ENCODE results near the gene UGT3A1.
"Not testable (repeated sequence)": the region's sequence is repeated elsewhere in the genome, so short reads cannot be mapped to it uniquely, and the experiment has no call there.

UGT3A1 gene, protein sequence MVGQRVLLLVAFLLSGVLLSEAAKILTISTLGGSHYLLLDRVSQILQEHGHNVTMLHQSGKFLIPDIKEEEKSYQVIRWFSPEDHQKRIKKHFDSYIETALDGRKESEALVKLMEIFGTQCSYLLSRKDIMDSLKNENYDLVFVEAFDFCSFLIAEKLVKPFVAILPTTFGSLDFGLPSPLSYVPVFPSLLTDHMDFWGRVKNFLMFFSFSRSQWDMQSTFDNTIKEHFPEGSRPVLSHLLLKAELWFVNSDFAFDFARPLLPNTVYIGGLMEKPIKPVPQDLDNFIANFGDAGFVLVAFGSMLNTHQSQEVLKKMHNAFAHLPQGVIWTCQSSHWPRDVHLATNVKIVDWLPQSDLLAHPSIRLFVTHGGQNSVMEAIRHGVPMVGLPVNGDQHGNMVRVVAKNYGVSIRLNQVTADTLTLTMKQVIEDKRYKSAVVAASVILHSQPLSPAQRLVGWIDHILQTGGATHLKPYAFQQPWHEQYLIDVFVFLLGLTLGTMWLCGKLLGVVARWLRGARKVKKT

DNA sequence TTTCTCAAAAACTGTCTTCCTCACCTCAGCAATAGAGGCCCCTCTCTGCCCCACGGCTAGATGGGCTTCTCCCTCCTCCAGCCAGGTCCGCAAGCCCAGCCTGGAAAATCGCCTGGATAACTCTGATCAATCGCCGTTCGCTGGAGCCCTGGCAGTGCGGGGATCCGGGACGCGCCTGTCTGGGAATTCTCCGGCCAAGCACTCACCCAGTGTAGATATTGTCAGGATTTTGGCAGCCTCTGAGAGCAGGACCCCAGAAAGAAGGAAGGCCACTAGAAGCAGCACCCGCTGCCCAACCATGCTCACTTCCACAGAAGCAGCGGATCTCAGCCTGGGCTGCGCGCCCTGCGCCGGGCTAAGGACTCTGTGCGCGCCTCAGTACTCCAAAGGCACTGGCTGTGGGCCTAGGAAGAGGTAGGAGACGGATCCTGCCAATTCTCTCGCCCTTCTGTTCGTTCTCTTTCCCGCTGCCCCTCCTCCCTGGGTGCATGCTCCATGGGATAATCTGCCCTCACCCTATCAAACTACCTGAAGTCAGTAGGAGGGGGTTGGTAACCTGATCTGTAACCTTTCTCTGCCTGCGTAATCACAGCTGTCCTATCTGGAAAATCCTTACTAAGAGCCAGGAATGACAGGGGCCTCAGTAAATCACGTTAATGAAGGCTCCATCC is at the start of gene UGT3A1:
UGT3A1 (minus strand) TSS at position 450 of the 671 bp plus-strand sequence; CDS start at position 300, 150 bp downstream.
- no peak for DNase-seq

DNA sequence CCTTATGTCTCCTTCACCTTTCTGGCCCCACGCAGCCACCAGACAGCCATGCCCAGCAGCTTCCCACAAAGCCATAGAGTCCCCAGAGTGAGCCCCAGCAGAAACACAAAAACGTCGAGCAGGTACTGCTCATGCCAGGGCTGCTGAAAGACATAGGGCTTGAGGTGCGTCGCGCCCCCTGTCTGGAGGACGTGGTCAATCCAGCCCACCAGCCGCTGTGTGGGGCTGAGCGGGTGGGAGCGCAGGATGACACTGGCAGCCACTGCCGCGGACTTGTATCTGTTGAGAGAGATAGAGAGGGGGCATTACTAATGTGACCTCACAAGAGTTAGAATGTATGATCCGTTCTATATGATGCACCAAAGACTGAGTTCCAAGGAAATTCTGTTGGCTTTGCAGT is 44.5 kb upstream of the UGT3A1 start:
- no peak for DNase-seq

DNA sequence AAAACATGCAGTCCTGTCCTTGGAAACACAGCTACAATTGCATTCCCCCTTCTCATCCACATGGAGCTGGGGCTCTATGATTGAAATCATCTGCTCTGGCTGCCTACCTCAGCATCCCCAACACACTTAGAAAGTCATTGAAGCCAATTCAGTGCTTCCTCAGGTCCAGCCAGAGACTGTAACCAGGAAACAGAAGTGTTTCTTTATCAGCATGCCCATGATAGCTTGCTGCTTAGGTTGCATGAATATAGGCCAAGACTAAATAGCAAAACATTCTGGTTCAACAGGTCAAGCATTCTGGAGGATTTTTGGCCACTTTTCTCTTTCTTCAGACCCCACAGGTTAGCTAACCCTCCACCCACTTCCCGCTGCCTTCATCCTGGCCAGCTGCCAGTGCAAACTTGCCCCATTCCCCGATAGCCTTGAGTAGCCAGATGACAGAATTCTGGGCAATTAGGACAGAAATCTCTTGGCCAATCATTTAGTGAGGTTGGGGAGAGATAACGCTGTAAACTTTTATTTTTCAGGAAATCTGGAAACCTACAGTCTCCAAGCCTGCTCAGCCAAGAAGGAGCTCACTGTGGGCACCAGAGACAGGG is 43.4 kb upstream of the UGT3A1 start:
- DNase-seq, result not testable (repeated sequence)

DNA sequence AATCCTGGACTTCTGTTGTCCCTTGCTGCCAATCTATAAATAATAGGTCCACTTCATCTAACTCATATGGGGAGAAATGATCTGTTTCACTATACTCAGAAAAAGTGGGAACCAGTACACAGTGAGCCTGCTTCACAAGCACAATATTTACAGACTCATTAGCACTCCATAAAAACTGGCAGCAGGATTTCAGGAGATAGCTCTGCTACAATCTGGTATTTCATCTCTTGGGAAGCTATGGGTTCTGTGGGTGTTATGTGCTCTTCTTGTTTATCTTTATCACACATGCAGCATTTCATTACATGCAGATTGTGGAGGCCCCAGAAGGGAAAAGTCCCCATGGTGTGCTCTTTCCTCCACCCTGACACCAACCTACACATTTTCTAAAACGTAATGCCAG is 42.3 kb upstream of the UGT3A1 start:
- no peak for DNase-seq

DNA sequence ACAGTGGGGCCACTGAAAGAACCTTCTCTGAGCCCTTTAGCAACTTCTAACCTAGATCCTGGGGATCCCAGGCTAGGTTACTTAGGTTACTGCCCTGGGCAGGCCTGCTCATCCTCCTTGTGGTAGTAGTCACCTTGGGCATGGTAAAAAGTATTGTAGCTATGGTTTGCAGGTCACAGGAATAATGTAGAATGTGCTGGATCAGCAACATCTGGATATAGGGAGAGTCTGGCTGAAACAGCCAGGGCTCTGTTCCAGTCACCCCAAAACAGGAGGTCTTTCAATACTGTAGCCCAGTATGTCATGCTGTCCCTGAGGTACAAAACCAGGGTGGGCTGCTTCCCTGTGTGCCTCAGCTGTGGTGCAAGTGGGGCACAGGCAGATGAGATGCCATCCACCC is 41.9 kb upstream of the UGT3A1 start:
- no peak for DNase-seq

DNA sequence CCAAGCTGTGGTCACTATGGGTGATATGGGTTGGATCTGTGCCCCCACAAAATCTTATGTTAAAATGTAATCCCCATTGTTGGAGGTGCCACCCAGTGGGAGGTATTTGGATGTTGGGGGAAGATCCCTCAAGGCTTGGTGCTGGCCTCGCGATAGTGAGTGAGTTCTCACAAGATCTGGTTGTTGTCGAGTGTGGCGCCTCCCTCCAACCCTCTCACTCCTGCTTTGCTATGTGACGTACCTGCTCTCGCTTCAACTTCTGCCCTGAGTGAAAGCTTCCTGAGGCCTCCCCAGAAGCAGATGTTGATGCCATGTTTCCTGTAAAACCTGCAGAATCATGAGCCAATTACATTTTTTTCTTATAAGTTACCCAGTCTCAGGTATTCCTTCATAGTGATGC is 40.0 kb upstream of the UGT3A1 start:
- DNase-seq, result no peak

DNA sequence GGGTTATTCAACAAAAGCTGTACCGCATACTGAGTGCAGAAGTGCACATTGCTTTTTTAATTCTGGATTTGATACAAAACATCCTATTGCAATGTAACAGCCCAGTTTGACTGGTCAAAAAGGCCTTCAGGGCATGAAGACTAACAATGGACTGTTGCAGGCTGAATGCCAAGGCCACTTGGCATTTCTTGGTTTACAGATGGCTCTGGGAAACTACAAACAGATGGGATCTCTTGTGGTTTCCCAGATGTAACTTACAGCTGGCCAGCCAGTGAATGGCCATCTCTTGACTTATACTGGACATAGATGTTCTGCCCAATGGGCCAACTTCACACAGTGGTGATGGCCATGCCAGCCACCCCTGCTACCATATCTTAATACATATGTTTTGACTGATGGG is 38.7 kb upstream of the UGT3A1 start:
- DNase-seq, result no peak

DNA sequence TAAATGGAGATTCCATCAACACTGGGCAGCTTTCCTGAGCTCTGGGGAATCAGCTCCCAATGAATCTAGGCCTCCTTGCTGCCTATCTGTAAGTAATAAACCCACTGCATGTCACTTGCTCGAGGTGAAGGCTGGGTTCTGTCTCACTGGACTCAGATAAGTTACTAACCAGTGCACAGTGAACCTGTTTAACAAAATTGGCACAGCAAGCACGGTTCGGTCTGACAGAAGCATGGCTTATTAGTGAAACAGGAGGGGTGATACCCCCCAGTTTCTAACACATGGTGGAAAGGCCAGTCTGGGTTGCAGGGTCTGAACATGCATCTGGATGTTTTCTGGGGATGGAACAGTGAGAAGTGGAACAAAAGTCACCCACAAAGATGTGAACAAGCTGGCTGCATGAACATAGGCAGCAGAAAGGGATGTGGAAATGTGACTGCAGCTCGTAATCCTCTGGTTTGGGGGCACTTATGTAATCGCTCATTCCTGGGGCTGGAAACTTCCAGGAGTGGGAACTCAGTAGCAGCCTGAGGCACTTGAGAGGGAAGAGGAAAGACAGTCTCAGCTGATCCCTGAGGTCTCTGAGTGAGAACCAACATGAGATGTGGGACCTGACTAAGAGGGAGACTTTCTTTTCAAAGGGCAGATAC is 37.8 kb upstream of the UGT3A1 start:
- DNase-seq, result no peak

DNA sequence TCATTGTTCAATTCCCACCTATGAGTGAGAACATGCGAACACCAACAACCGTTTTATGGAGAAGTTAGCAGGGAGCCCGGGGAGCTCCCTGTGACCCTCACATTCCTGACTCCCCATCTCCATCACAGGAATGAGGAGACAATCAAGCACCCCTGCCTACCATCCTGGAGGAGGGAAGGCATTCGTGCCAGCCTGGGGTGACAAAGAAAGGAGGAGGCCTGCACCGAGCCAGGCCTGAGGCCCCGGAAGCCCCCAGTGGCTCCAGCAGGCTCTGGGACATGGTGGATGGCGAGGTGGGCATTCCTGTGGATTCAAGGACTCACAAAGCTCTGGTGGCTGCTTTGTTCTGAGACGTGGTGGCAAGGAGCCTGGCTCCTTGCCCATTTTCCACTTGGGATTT is 36.5 kb upstream of the UGT3A1 start:
- DNase-seq, result no peak

DNA sequence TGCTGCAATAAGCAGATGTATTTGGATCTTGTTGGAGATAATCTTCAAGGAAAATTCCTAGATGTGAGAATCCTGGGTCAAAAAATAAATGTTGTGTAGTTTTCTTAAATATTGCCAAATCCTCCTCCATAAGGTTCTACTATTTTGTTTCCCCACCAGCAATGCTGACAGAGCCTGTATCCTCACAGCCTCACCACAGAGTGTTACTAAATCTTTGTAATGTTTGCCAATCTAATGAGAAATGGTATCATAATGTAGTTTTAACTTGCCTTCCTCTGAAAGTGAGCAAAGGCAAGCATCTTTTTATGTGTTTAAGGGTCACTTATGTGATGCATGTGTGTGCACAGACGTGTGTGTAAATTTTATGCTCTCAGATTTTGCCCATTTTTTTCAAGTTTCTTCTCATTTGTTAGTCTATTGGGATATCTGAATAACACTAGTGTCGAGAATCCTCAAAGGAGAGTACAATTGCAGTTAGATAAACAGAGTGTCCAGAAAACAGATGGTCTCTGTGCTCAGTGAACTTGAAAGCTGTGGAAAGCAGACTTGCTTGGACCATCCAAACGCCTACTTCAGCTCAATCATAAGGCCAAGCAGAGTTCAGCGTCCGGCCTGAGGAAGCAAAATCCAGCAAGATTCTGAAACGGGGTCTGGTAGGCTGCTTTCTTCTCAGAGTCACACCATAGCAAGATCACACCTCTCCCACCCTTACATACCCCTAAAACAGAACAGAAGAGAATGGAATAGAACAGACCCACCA is 35.7 kb upstream of the UGT3A1 start:
- no peak for DNase-seq

DNA sequence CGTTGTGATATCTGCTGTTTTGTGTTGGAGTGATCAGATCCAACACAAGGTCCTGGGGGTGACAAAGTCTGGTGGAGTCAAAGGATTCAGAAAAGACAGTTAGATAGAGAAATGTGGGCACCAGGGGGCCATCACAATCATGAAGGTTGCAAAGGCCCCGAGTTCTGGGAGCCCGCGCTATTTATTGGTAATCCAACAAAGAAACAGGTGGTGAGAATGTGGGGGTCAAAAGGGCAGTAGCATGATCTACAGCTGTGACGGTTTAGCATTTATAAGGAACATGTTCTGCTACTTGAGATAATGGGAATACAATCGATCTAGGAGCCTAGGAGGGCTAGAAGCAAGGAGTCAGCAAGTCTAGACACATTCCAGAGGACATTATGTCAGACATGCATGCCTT is 31.1 kb upstream of the UGT3A1 start:
- DNase-seq, result not testable (repeated sequence)

DNA sequence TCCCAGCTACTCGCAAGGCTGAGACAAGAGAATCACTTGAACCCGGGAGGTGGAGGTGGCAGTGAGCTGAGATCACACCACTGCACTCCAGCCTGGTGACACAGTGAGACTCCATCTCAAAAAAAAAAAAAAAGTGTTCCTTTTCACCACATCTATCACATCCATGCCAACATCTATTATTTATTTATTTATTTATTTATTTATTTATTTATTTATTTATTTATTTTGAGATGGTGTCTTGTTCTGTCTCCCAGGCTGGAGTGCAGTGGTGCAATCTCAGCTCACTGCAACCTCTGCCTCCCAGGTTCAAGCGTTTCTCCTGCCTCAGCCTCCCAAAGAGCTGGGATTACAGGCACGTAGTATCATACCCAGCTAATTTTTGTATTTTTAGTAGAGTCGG is 28.4 kb upstream of the UGT3A1 start:
- not testable (repeated sequence) for DNase-seq

DNA sequence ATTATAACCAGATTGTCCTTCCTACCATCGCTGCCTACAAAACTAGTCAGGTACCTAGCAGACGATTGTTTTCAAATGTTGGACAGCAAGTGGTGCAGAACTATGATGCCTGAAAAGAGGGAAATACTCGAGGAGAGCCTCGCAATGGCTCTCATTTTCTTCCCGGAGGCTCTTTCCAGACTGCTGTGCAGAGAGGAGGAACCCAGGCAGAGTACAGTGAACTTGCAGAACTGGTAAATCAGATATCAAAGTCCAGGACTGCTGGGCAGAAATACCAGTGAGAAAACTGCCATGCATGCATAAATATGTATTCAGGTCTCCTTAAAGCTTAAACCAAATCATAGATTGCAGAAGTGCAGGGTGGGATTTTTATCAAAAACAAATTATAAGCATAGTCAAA is 26.4 kb upstream of the UGT3A1 start:
- no peak for DNase-seq

DNA sequence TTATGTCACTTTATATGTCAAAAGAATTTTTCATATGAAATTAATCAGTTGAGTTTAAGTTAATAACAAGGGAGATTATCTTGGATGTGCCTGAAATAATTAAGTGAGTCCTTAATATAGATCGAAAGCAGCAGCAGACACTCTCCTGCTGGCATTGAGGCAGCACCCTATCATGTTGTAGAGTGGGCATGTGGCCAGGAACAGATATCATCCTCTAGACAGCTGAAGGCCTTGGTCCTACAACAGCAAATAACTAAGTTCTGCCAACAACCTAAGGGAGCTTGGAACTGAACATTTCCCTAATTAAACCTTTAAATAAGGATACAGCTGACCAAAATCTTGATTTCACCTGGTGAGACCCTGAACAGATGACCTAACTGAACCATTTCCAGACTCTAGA is 25.8 kb upstream of the UGT3A1 start:
- no peak for DNase-seq

DNA sequence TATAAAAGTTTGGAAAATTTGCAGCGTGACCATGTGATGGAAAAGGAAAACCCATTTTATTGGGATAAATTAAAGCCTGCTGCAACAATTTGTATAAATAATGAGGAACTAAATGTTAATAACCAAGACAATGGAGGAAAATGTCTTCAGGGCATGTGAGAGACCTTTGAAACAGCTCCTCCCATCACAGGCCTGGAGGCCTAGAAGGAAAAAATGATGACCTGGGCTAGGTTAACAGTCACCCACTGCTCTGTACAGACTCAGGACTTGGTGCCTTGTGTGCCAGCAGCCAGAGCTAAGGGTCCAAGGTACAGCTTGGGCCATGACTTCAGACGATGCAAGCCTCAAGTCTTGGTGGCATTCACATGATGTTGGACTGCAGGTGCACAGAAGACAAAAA is 22.0 kb upstream of the UGT3A1 start:
- no peak for DNase-seq

DNA sequence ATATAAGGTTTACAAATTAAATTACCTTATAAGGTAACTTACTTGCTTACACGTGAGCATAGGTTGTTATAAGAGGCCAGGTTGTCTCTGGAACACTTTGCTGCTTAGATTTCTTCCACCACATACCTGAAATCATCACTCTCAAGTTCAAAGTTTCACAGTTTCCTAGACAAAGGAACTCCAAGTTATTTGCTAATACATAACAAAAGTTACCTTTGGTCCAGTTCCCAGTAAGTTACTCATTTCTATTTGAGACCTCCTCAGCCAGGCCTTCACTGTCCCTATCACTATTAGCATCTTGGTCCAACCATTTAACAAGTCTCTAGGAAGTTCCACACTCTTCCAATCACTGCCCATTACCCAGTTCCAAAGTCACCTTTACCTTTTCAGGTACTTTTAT is 18.5 kb upstream of the UGT3A1 start:
- DNase-seq, result no peak

DNA sequence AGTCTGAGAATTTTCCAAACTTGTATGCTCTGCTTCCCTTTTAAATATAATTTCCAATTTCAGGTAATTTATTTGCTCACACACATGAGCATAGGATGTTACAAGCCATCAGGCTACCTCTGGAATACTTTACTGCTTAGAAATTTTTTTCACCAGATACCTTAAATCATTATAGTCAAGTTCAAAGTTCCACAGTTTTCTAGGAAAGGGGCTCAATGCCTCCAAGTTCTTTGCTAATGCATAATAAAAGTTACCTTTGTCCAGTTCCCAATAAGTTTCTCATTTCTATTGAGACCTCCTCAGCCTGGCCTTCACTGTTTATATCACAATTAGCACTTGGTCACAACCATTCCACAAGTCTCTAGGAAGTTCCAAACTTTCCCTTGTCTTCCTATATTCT is 16.2 kb upstream of the UGT3A1 start:
- DNase-seq, result no peak

DNA sequence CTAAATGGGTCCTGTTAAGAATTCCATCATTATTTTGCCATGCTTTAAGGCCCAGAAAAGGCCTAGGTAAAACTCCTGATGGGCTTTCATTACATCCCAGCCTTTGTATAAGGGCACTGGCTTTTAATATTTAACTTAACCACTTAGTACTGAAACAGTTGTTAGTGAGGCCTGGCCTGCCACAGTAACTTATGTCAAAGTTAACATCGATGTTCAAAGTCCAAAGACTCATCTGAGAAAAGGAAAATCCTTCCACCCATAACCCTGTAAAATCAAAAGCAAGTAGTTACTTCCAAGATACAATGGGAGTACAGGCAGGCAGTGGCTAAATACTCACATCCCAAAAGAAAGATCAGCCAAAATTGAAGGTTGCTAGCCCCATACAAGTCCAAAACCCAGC is 15.0 kb upstream of the UGT3A1 start:
- no peak for DNase-seq

DNA sequence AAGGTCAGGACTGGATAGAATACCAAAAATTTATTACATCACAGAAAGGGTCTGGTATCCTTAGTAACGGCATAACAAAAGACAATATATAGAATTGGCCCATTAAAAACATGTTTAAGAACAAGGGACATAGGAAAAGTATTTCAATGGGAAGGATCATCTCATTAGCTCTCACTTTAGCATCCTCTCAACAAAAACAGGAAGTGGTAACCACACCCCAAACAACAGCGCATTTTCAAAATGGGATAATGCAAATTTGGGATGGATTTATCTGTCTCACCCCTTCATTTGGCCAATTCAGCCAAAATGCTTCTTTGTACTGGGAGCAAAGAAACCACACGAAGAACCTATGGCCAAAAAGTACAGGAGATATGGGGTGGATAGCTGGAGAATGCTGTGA is 9.8 kb upstream of the UGT3A1 start:
- DNase-seq, result no peak

DNA sequence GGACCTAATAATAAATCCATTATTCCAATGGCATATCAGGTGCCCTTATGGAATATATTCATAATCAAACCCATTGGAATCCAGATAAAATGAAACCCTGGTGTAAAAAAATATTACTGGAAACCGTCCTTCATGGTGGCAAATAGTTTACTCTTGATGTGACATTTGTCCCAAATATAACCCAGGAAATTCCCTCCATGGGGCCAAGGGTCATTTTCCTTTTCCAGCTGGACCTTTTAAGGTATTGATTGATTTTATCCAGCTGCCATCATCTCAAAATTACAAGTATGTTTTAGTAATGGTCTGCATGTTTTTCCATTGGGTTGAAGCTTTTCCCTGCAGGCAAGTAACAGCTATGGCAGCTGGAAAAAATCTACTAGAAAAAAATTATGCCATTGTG is 8.4 kb upstream of the UGT3A1 start:
- DNase-seq, result no peak

DNA sequence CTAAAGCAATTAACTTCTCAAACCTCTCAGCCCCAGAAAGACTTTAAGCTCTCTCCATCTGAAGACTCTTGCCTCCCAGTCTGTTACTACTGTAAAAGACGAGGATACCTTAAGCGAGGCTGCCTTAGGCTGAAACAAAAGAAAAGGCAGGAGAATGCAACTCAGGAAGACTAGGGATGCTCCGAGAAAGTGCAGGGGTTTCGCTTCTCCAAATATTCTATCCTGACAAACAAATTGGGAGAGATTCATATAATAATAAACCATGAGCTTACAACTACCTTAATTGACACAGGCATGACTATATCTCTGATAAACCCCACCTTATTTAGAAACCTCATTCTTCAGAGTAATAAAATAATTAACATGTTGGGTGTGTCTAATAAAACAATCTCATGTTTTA is 4.9 kb upstream of the UGT3A1 start:
- DNase-seq, result no peak

DNA sequence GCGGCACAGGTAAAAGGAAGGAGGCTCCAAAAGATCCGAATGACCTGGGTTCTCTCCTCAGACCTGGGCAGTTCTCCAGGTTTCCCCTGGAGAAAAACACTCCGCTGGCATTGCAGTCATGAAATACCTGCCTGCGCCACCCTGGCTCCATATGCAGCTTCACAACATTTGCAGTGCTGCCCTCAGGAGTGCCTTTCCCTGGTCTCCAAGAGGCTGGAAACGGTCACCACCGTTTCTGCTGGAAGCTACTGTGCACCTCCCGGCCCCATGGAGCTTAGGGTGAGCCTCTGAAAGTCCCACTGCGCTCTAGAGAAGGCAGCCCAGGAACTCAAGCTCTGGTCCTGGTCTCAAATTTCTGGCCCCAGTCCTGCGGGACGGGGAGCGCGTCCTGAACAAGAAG is 670 bp downstream of the UGT3A1 start:
- DNase-seq, result no peak

DNA sequence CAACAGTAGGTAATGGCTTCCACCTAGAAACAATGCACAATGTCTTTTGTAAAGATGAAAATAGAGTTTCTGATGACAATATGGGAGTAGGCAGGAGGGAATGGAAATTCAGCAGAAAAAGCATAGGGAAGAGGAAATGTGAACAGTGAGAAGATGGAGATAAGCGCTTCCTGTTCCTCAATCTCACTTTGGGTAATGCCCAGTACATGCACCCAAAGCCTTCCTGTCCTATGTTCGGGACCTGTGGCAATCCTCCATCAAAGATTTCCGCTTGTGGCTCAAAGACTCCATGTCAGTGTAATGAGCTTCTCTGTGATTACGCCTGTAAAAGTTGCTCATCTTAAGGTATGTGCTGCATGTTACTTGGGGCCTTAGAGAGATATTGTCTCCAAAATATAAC is 2.7 kb downstream of the UGT3A1 start:
- no peak for DNase-seq
